HepG2 (cell line): Measurements from ENCODE around the gene MSI2. TPM values are rescaled to one million over a fixed set of nuclear protein-coding genes. Genes with fewer than 3 reads are reported as not detected.

ENCODE experiments used
- ATAC-seq: fragments of 200-7000 bp; cut with Tn5 transposase; 3 replicates; pipeline ENCODE4 v1.9.1; 2020; ENCODE audit warnings: mild to moderate bottlenecking, moderate library complexity
- BruUV-seq: library from RNA; stranded (reverse); fragments of 400-500 nt; replicated peaks from 2 replicates; lab custom pipeline; 2021; lab: Mats Ljungman, UMichigan
- CTCF ChIA-PET: fragments of 300-600 bp; formaldehyde crosslinking; extraction: SDS; loops from one replicate; lab custom pipeline; 2021; ENCODE audit warnings: low total read pairs, inconsistent platforms, low intra/inter-chr PET ratio; lab: Yijun Ruan, JAX
- POLR2A ChIA-PET: fragments of 350-600 bp; sonication (Branson Sonifier 250); formaldehyde crosslinking; loops from one replicate; lab custom pipeline; 2020; ENCODE audit warnings: antibody characterized with exemption, inconsistent platforms; lab: Yijun Ruan, JAX
- DNase-seq: peaks from one replicate; pipeline ENCODE4 v3.0.0-alpha.2; 2015; ENCODE audit warnings: low spot score
- FAIRE-seq: peaks from 3 replicates; lab custom pipeline; 2011; peaks lifted over from hg19 to GRCh38; lab: Jason Lieb, UNC
- H2AFZ ChIP-seq: one replicate; pipeline ENCODE4 v1.6.1; 2011; ENCODE audit warnings: low read length, inconsistent platforms
- H3K27ac ChIP-seq: fragments of 300-600 bp; 3 replicates; pipeline ENCODE4 v1.8.0; 2011; ENCODE audit warnings: mixed run types, mild to moderate bottlenecking, mixed read lengths, low read length, inconsistent platforms; ENCODE audit not compliant: insufficient read depth; ENCODE audit errors: extremely low read length
- H3K27me3 ChIP-seq, 2 experiments: fragments of 200-600 bp in 1 of 2; 2 replicates in 1 of 2; 3 replicates in 1 of 2; pipeline versions ENCODE4 v1.6.0 to v1.8.0; 2011; ENCODE audit warnings: low read length in 2 of 2, mild to moderate bottlenecking in 2 of 2, moderate library complexity in 2 of 2, inconsistent platforms in 1 of 2; ENCODE audit not compliant: insufficient read depth in 2 of 2, control insufficient read depth in 1 of 2
- H3K36me3 ChIP-seq, 2 experiments: fragments of 200-600 bp in 1 of 2; replicated peaks in 1 of 2; 2 replicates in 1 of 2; 3 replicates in 1 of 2; pipeline versions ENCODE4 v1.5.1 to v1.8.0; 2011; ENCODE audit warnings: low read length in 2 of 2, inconsistent platforms in 1 of 2; ENCODE audit not compliant: insufficient read depth in 2 of 2, control insufficient read depth in 1 of 2
- H3K4me1 ChIP-seq: 2 replicates; pipeline ENCODE4 v1.5.1; 2012; ENCODE audit warnings: low read length, inconsistent platforms; ENCODE audit not compliant: insufficient read depth
- H3K4me2 ChIP-seq: 2 replicates; pipeline ENCODE4 v1.6.0; 2011; ENCODE audit warnings: low read depth, low read length, inconsistent platforms
- H3K4me3 ChIP-seq, 3 experiments: fragments of 200-600 bp in 1 of 3; sonication (generic), shearing (Covaris generic) in 1 of 3; replicated peaks in 1 of 3; 2 replicates each; pipeline ENCODE4 v1.5.1; 2011 to 2016; ENCODE audit warnings: low read length in 3 of 3, inconsistent platforms in 2 of 3, low read depth in 2 of 3, mild to moderate bottlenecking in 2 of 3, control low read depth in 1 of 3, mixed read lengths in 1 of 3; ENCODE audit not compliant: insufficient read depth in 1 of 3
- H3K79me2 ChIP-seq: one replicate; pipeline ENCODE4 v1.6.1; 2011; ENCODE audit warnings: low read length, inconsistent platforms; ENCODE audit not compliant: insufficient read depth
- H3K9ac ChIP-seq: 2 replicates; pipeline ENCODE4 v1.6.0; 2011; ENCODE audit warnings: mild to moderate bottlenecking, low read depth, low read length, inconsistent platforms; ENCODE audit not compliant: insufficient read depth
- H3K9me3 ChIP-seq: 2 replicates; pipeline ENCODE4 v1.5.1; 2012; ENCODE audit warnings: mild to moderate bottlenecking, low read length
- H4K20me1 ChIP-seq: 2 replicates; pipeline ENCODE4 v1.6.0; 2011; ENCODE audit warnings: inconsistent platforms, mild to moderate bottlenecking, low read length, moderate library complexity; ENCODE audit not compliant: insufficient read depth
- BRCA1 ChIP-seq: sonication (generic); formaldehyde crosslinking; IDR thresholded peaks from 2 replicates; pipeline ENCODE4 v1.4.0; 2020; ENCODE audit warnings: missing genetic modification reagents
- HDAC2 ChIP-seq: sonication (generic); formaldehyde crosslinking; IDR thresholded peaks from 2 replicates; pipeline ENCODE4 v1.4.0; 2020; ENCODE audit warnings: missing genetic modification reagents
- HOXA5 ChIP-seq: sonication (generic); formaldehyde crosslinking; IDR thresholded peaks from 2 replicates; pipeline ENCODE4 v1.4.0; 2020; ENCODE audit warnings: missing genetic modification reagents
- MTA1 ChIP-seq: sonication (generic); formaldehyde crosslinking; IDR thresholded peaks from 2 replicates; pipeline ENCODE4 v1.4.0; 2020; ENCODE audit warnings: missing genetic modification reagents, mild to moderate bottlenecking, borderline replicate concordance
- SPEN ChIP-seq: sonication (generic); formaldehyde crosslinking; IDR thresholded peaks from 2 replicates; pipeline ENCODE4 v1.5.1; 2020; ENCODE audit warnings: low read depth, mild to moderate bottlenecking, missing genetic modification reagents
- ZNF660 ChIP-seq: sonication (generic); formaldehyde crosslinking; IDR thresholded peaks from 2 replicates; pipeline ENCODE4 v1.5.1; 2020; ENCODE audit warnings: mild to moderate bottlenecking, low read depth, missing genetic modification reagents, borderline replicate concordance
- ZNF724P ChIP-seq: sonication (generic); formaldehyde crosslinking; IDR thresholded peaks from 2 replicates; pipeline ENCODE4 v1.8.0; 2022; ENCODE audit warnings: missing genetic modification reagents, borderline replicate concordance
- ZSCAN12 ChIP-seq: sonication (generic); formaldehyde crosslinking; IDR thresholded peaks from 2 replicates; pipeline ENCODE4 v1.9.0; 2021; ENCODE audit warnings: mild to moderate bottlenecking, missing genetic modification reagents
- WGBS: methylation state at CpG from one replicate; pipeline ENCODE4 v1.1.6; 2017; ENCODE audit warnings: low lambda C conversion rate; 5-methylcytosine and 5-hydroxymethylcytosine counted together
- in situ Hi-C: cut with HindIII; loops from 2 replicates; pipeline ENCODE4 v1.10.0; 2017; ENCODE audit warnings: low pct_unique_long_range_greater_than_20kb; ENCODE audit not compliant: extremely low pct_ligation_motif_present
- intact Hi-C: fragments of 100-400 bp; cut with micrococcal nuclease; formaldehyde crosslinking; loops from one replicate; pipeline ENCODE4 v1.10.0; 2022; ENCODE audit not compliant: unreplicated experiment
- polyA plus RNA-seq, 8 experiments: library from polyadenylated mRNA; depleted of rRNA in 3 of 8; stranded (reverse) in 7 of 8; unstranded in 1 of 8; fragments of >200 nt; fragmentation: Illumina TruSeq in 4 of 8; extraction: Trizol in 4 of 8; gene quantifications; 2 replicates each; pipeline versions ENCODE4 v1.2.1 to v1.2.3, GENCODE V29; 2011 to 2016; ENCODE audit warnings: low read depth in 4 of 8, missing spikeins in 1 of 8, mixed read lengths in 1 of 8; ENCODE audit not compliant: insufficient read depth in 1 of 8
- total RNA-seq, 5 experiments: library from RNA; depleted of rRNA; stranded (reverse); fragments of >200 nt; fragmentation: Illumina TruSeq; extraction: Trizol; gene quantifications; 2 replicates each; pipeline ENCODE4 v1.2.3, GENCODE V29; 2016; ENCODE audit warnings: low read depth in 1 of 5
- TF ChIP-seq, protein P1 (sequence below): sonication (generic); formaldehyde crosslinking; IDR thresholded peaks from 2 replicates; pipeline ENCODE4 v1.4.0; 2020; ENCODE audit warnings: missing genetic modification reagents
- TF ChIP-seq, protein P2 (sequence below): sonication (generic); formaldehyde crosslinking; IDR thresholded peaks from 2 replicates; pipeline ENCODE4 v1.5.0; 2020; ENCODE audit warnings: missing genetic modification reagents

The MSI2 gene
- total and polyA plus RNA-seq, 2 of the 13 experiments (the other 11 are each of a cell fraction or from before 2014, with no cell fraction given) = 77.5 to 78.4 TPM

DNA sequence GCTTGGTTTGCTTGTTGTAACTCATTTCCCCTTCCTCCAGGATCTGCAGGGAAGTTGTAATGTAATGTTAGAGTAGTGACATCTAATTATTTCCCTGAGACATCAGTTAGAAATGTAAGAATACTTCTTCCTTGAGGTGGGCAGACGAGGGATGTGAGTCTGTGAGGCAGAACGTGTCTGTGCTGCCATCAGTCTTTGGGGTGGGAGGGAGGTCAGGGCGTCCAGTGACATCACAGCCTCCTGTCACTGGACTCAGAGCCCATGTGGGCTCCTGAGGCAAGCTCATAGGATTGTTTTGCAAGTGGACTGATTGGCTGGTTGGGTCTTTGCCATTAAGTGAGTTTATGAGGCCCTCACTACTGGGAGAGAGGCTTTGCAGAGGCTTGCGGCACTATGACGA lies 300.0 kb downstream of the MSI2 start:
- H3K27me3 ChIP-seq = no peaks in the 10 kb centered on the region
- WGBS = 94% methylated on average over 5 of the region's 5 CpGs
- H3K9me3 ChIP-seq = no peaks in the 10 kb centered on the region
- peaks cover 73% of the 10 kb centered on the region for H3K4me1 ChIP-seq
- in situ Hi-C loops (no loop called here), intact Hi-C loops (no loop called here)
- no peak overlapping the region for H3K9ac ChIP-seq
- ChIA-PET CTCF (no interaction called here), POLR2A (no interaction called here)
- H3K79me2 ChIP-seq = no peaks in the 10 kb centered on the region
- no TSS peak for BruUV-seq
- no peak overlapping the region for H3K4me3 ChIP-seq
- H4K20me1 ChIP-seq = no peaks in the 10 kb centered on the region
- no peak for TF ChIP-seq ZNF660 (CRISPR knock-in tag)
- no peak for TF ChIP-seq ZSCAN12 (CRISPR knock-in tag)
- no peak for TF ChIP-seq MTA1 (CRISPR knock-in tag)
- no peak for TF ChIP-seq HOXA5
- TF ChIP-seq, protein P1, sequence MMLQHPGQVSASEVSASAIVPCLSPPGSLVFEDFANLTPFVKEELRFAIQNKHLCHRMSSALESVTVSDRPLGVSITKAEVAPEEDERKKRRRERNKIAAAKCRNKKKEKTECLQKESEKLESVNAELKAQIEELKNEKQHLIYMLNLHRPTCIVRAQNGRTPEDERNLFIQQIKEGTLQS (CRISPR knock-in tag) = no peak
- no peak for TF ChIP-seq ZNF724P (CRISPR knock-in tag)
- TF ChIP-seq, protein P2, sequence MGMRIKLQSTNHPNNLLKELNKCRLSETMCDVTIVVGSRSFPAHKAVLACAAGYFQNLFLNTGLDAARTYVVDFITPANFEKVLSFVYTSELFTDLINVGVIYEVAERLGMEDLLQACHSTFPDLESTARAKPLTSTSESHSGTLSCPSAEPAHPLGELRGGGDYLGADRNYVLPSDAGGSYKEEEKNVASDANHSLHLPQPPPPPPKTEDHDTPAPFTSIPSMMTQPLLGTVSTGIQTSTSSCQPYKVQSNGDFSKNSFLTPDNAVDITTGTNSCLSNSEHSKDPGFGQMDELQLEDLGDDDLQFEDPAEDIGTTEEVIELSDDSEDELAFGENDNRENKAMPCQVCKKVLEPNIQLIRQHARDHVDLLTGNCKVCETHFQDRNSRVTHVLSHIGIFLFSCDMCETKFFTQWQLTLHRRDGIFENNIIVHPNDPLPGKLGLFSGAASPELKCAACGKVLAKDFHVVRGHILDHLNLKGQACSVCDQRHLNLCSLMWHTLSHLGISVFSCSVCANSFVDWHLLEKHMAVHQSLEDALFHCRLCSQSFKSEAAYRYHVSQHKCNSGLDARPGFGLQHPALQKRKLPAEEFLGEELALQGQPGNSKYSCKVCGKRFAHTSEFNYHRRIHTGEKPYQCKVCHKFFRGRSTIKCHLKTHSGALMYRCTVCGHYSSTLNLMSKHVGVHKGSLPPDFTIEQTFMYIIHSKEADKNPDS (CRISPR knock-in tag) = no peak
- no peak for TF ChIP-seq SPEN
- no peak for TF ChIP-seq HDAC2 (CRISPR knock-in tag)
- no peak for TF ChIP-seq BRCA1 (CRISPR knock-in tag)
- ATAC-seq (no peak), DNase-seq (no peak), FAIRE-seq (no peak)
- H3K27ac ChIP-seq = no peak overlapping the region
- H2AFZ ChIP-seq = no peak overlapping the region
- H3K4me2 ChIP-seq = no peak overlapping the region
- H3K36me3 ChIP-seq = peaks cover 1 to 20% of the 10 kb centered on the region in 2 experiments; a peak in 2 of 5 replicates
